H9 (cell line): ENCODE data around the gene ICAM4. TPM values are rescaled to one million over a fixed set of nuclear protein-coding genes. Genes with fewer than 3 reads are reported as not detected.
A peak's percentile ranks its signal among the peaks of the same experiment; 100 is the strongest.

ENCODE experiments used
- DNase-seq: peaks from one replicate; pipeline ENCODE4 v3.0.0-alpha.2; 2017
- H2AFZ ChIP-seq: one replicate; pipeline ENCODE4 v1.6.1; 2013; ENCODE audit warnings: mild to moderate bottlenecking, low read length, control low read depth, moderate library complexity
- H2AK5ac ChIP-seq: 2 replicates; pipeline ENCODE4 v1.6.1; 2013; ENCODE audit warnings: low read length, control low read depth, mixed read lengths; ENCODE audit not compliant: insufficient read length
- H2BK120ac ChIP-seq: one replicate; pipeline ENCODE4 v1.6.1; 2013; ENCODE audit warnings: low read depth, mild to moderate bottlenecking, low read length, control low read depth, inconsistent platforms; ENCODE audit not compliant: poor library complexity, severe bottlenecking
- H2BK12ac ChIP-seq: 2 replicates; pipeline ENCODE4 v1.6.1; 2013; ENCODE audit warnings: low read length, control low read depth, mixed read lengths, low read depth; ENCODE audit not compliant: insufficient read length
- H2BK15ac ChIP-seq: 2 replicates; pipeline ENCODE4 v1.6.1; 2013; ENCODE audit warnings: low read depth, low read length, control low read depth
- H2BK20ac ChIP-seq: one replicate; pipeline ENCODE4 v1.6.1; 2013; ENCODE audit warnings: low read depth, mild to moderate bottlenecking, low read length, control low read depth, inconsistent platforms; ENCODE audit not compliant: poor library complexity, severe bottlenecking
- H2BK5ac ChIP-seq: 2 replicates; pipeline ENCODE4 v1.6.1; 2013; ENCODE audit warnings: low read length, control low read depth, mixed read lengths; ENCODE audit not compliant: insufficient read length
- H3K14ac ChIP-seq: 2 replicates; pipeline ENCODE4 v1.6.1; 2013; ENCODE audit warnings: low read length, control low read depth; ENCODE audit not compliant: insufficient read depth
- H3K18ac ChIP-seq: 2 replicates; pipeline ENCODE4 v1.6.1; 2013; ENCODE audit warnings: low read depth, mild to moderate bottlenecking, mixed read lengths, low read length, control low read depth; ENCODE audit not compliant: insufficient read length
- H3K23ac ChIP-seq: 2 replicates; pipeline ENCODE4 v1.6.1; 2013; ENCODE audit warnings: low read length, control low read depth, mixed read lengths, low read depth; ENCODE audit not compliant: insufficient read length
- H3K23me2 ChIP-seq: 2 replicates; pipeline ENCODE4 v1.6.1; 2013; ENCODE audit warnings: low read depth, mild to moderate bottlenecking, mixed read lengths, low read length, control low read depth; ENCODE audit not compliant: insufficient read length, poor library complexity, severe bottlenecking
- H3K27ac ChIP-seq: 2 replicates; pipeline ENCODE4 v1.5.1; 2013; ENCODE audit warnings: low read length, control low read depth, mixed read lengths, low read depth; ENCODE audit not compliant: insufficient read length
- H3K27me3 ChIP-seq: 2 replicates; pipeline ENCODE4 v1.6.1; 2013; ENCODE audit warnings: low read length, control low read depth, inconsistent platforms; ENCODE audit not compliant: insufficient read depth
- H3K4ac ChIP-seq: 2 replicates; pipeline ENCODE4 v1.6.1; 2013; ENCODE audit warnings: low read depth, mild to moderate bottlenecking, control low read depth, inconsistent platforms, low read length, moderate library complexity
- H3K4me1 ChIP-seq: 2 replicates; pipeline ENCODE4 v1.6.1; 2013; ENCODE audit warnings: low read length, control low read depth, inconsistent platforms; ENCODE audit not compliant: insufficient read depth
- H3K4me2 ChIP-seq: 2 replicates; pipeline ENCODE4 v1.6.1; 2013; ENCODE audit warnings: low read length, control low read depth, mixed read lengths; ENCODE audit not compliant: insufficient read length, insufficient read depth
- H3K56ac ChIP-seq: 2 replicates; pipeline ENCODE4 v1.6.1; 2013; ENCODE audit warnings: low read depth, mild to moderate bottlenecking, mixed read lengths, low read length, control low read depth; ENCODE audit not compliant: insufficient read length
- H3K79me1 ChIP-seq: 2 replicates; pipeline ENCODE4 v1.6.1; 2013; ENCODE audit warnings: low read depth, mild to moderate bottlenecking, moderate library complexity, low read length, control low read depth, inconsistent platforms; ENCODE audit not compliant: insufficient read depth, poor library complexity, severe bottlenecking
- H3K79me2 ChIP-seq: 2 replicates; pipeline ENCODE4 v1.6.1; 2013; ENCODE audit warnings: low read length, control low read depth, inconsistent platforms; ENCODE audit not compliant: insufficient read depth
- H3K9ac ChIP-seq: 2 replicates; pipeline ENCODE4 v1.6.1; 2013; ENCODE audit warnings: low read length, control low read depth, mixed read lengths; ENCODE audit not compliant: insufficient read length; ENCODE audit errors: extremely low read depth
- H3K9me3 ChIP-seq: one replicate; pipeline ENCODE4 v1.6.1; 2013; ENCODE audit warnings: low read depth, low read length, inconsistent platforms; ENCODE audit not compliant: control insufficient read depth
- H3T11ph ChIP-seq: one replicate; pipeline ENCODE4 v1.6.1; 2013; ENCODE audit warnings: mild to moderate bottlenecking, low read length, control low read depth, inconsistent platforms
- H4K20me1 ChIP-seq: one replicate; pipeline ENCODE4 v1.6.1; 2013; ENCODE audit not compliant: control insufficient read depth, insufficient read length, insufficient read depth
- H4K5ac ChIP-seq: 2 replicates; pipeline ENCODE4 v1.6.1; 2013; ENCODE audit warnings: low read depth, mild to moderate bottlenecking, mixed read lengths, low read length, control low read depth; ENCODE audit not compliant: insufficient read length
- H4K8ac ChIP-seq: replicated peaks from 2 replicates; pipeline ENCODE4 v1.6.1; 2013; ENCODE audit warnings: low read length, control low read depth, mixed read lengths, low read depth; ENCODE audit not compliant: insufficient read length
- H4K91ac ChIP-seq: 2 replicates; pipeline ENCODE4 v1.6.1; 2013; ENCODE audit warnings: low read depth, mild to moderate bottlenecking, moderate library complexity, mixed read lengths, low read length, control low read depth; ENCODE audit not compliant: insufficient read length
- H3K27ac Mint-ChIP-seq, 3 experiments: 2 replicates in 2 of 3; 3 replicates in 1 of 3; pipeline ENCODE4 v1.8.0; 2020 to 2021; ENCODE audit warnings: mixed read lengths in 3 of 3, mild to moderate bottlenecking in 1 of 3, moderate library complexity in 1 of 3
- H3K27me3 Mint-ChIP-seq: 2 replicates; pipeline ENCODE4 v1.8.0; 2021; ENCODE audit warnings: low read depth, mild to moderate bottlenecking, moderate library complexity, mixed read lengths
- H3K36me3 Mint-ChIP-seq, 3 experiments: 2 replicates in 2 of 3; 3 replicates in 1 of 3; pipeline ENCODE4 v1.8.0; 2020 to 2021; ENCODE audit warnings: low read depth in 3 of 3, mixed read lengths in 3 of 3; ENCODE audit not compliant: insufficient read depth in 1 of 3
- H3K4me1 Mint-ChIP-seq, 2 experiments: 2 replicates each; pipeline ENCODE4 v1.8.0; 2020; ENCODE audit warnings: mixed read lengths in 2 of 2
- H3K4me3 Mint-ChIP-seq, 2 experiments: 2 replicates in 1 of 2; 3 replicates in 1 of 2; pipeline ENCODE4 v1.8.0; 2020 to 2021; ENCODE audit warnings: mild to moderate bottlenecking in 2 of 2, mixed read lengths in 2 of 2, moderate library complexity in 1 of 2
- H3K9me3 Mint-ChIP-seq, 2 experiments: 2 replicates in 1 of 2; 3 replicates in 1 of 2; pipeline ENCODE4 v1.8.0; 2020; ENCODE audit warnings: mild to moderate bottlenecking in 2 of 2, mixed read lengths in 2 of 2, moderate library complexity in 1 of 2
- WGBS: extraction: QIAGEN DNeasy Blood & Tissue Kit; methylation state at CpG from one replicate; pipeline ENCODE4 v1.1.7; 2013; ENCODE audit warnings: missing lambda C conversion rate, low lambda C conversion rate, mixed read lengths; ENCODE audit not compliant: insufficient read length; ENCODE audit errors: extremely low coverage; 5-methylcytosine and 5-hydroxymethylcytosine counted together
- total RNA-seq: library from RNA; stranded (reverse); gene quantifications from 2 replicates; pipeline ENCODE4 v1.2.1, GENCODE V29; 2021
- TF ChIP-seq, protein P1 (sequence below): fragments of 200-600 bp; sonication (generic); conservative IDR thresholded peaks from 3 replicates; pipeline ENCODE4 v1.8.0; 2021; ENCODE audit warnings: antibody characterized with exemption, mild to moderate bottlenecking

ICAM4 gene
- total RNA-seq, 1 experiment from 2014 or later, result 1.1 TPM

DNA sequence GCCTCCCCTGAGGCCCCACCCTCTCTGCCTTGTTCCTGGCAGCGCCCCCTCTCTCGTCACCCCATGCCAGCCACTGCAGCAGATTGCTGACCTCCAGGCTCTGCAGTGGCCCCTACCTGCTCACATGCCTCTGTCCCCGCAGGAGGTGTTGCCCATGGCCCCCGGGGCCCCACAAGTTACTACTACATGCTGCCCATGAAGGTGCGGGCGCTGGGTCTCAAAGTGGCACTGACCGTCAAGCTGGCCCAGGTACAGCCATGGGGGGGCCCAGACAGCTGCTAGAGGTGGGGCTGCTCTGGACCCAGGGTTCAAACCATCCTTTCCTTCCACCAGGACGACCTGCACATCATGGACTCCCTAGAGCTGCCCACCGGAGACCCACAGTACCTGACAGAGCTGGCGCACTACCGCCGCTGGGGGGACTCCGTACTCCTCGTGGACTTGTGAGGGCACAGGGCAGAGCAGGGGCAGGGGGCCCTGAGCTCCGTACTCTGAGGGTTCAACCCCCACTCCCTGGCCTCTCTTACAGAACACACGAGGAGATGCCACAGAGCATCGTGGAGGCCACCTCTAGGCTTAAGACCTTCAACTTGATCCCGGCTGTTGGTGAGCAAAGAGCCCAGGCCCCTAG is 28.6 kb upstream of the ICAM4 start:
- no peaks in the 10 kb centered on the region; the same call in 1 of the 2 replicates for H3K4me1 ChIP-seq
- no peak overlapping the region for H2BK5ac ChIP-seq

More for the DNA sequence above, 28.6 kb upstream of the ICAM4 start:
- Mint-ChIP-seq H3K27ac (peak overlapping the region in 1 of 3 experiments; percentile 34; a peak in 1 of 7 replicates), H3K4me3 (no peak overlapping the region), H3K27me3 (no peaks in the 10 kb centered on the region; the same call in none of the 2 replicates), H3K36me3 (peaks cover 29 to 54% (median 49%) of the 10 kb centered on the region in 3 experiments; a peak in 6 of 7 replicates), H3K9me3 (no peaks in the 10 kb centered on the region; a peak in 1 of 5 replicates), H3K4me1 (0 out of 4 replicates have a peak, but pooled peaks cover 0 to 2% of the 10 kb centered on the region in 2 experiments)
- H3K23ac ChIP-seq, result no peak overlapping the region
- no peak overlapping the region for H3K18ac ChIP-seq
- TF ChIP-seq, protein P1, sequence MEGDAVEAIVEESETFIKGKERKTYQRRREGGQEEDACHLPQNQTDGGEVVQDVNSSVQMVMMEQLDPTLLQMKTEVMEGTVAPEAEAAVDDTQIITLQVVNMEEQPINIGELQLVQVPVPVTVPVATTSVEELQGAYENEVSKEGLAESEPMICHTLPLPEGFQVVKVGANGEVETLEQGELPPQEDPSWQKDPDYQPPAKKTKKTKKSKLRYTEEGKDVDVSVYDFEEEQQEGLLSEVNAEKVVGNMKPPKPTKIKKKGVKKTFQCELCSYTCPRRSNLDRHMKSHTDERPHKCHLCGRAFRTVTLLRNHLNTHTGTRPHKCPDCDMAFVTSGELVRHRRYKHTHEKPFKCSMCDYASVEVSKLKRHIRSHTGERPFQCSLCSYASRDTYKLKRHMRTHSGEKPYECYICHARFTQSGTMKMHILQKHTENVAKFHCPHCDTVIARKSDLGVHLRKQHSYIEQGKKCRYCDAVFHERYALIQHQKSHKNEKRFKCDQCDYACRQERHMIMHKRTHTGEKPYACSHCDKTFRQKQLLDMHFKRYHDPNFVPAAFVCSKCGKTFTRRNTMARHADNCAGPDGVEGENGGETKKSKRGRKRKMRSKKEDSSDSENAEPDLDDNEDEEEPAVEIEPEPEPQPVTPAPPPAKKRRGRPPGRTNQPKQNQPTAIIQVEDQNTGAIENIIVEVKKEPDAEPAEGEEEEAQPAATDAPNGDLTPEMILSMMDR, result no peak
- no peak overlapping the region for H2AK5ac ChIP-seq
- H3K9ac ChIP-seq, result no peak overlapping the region
- H3K79me1 ChIP-seq, result no peaks in the 10 kb centered on the region
- H2BK20ac ChIP-seq, result no peak overlapping the region
- H3K4me2 ChIP-seq, result no peak overlapping the region
- WGBS, result no CpG with 5 or more reads among the region's 18 CpGs
- no peak overlapping the region for H2BK15ac ChIP-seq
- no peak overlapping the region for H4K5ac ChIP-seq
- peaks cover 4% of the 10 kb centered on the region for H4K20me1 ChIP-seq
- no peak for DNase-seq
- no peaks in the 10 kb centered on the region for H3K27me3 ChIP-seq
- no peak overlapping the region for H3K4ac ChIP-seq
- no peak overlapping the region for H3K27ac ChIP-seq
- H2BK120ac ChIP-seq, result no peak overlapping the region
- no peak overlapping the region for H2BK12ac ChIP-seq
- no peak overlapping the region for H3K56ac ChIP-seq
- H3K14ac ChIP-seq, result no peak overlapping the region
- no peak overlapping the region for H4K8ac ChIP-seq
- no peak overlapping the region for H3T11ph ChIP-seq
- no peak overlapping the region for H4K91ac ChIP-seq
- no peaks in the 10 kb centered on the region for H3K79me2 ChIP-seq
- H3K9me3 ChIP-seq, result no peaks in the 10 kb centered on the region
- no peak overlapping the region for H2AFZ ChIP-seq
- H3K23me2 ChIP-seq, result no peaks in the 10 kb centered on the region
